GM21825 (cell line): ENCODE data around the gene TOM1L2.

ENCODE experiments used
- ATAC-seq: cut with Tn5 transposase; IDR thresholded peaks from one replicate; pipeline ENCODE4 v1.9.1; 2021; ENCODE audit warnings: mild to moderate bottlenecking, moderate library complexity; ENCODE audit not compliant: unreplicated experiment

TOM1L2 gene

GRCh38 chr17:17972126-17972951, at the start of gene TOM1L2, which contains the start of gene DRC3:
Gene TOM1L2 (minus strand): TSS chr17:17972400. CDS start chr17:17972313, 87 bp downstream.
Gene DRC3 (plus strand): TSS chr17:17972862. CDS start chr17:17977599, 4,737 bp downstream.
- peak; percentile 89 for ATAC-seq

GRCh38 chr17:18021372-18021771, 49.2 kb upstream of the TOM1L2 start:
- no peak for ATAC-seq

GRCh38 chr17:18020971-18021370, 48.8 kb upstream of the TOM1L2 start:
- no peak for ATAC-seq

- no peak for ATAC-seq
These were observed 47.6 kb upstream of the TOM1L2 start for GRCh38 chr17:18019838-18020154.

GRCh38 chr17:18018411-18018921, 46.3 kb upstream of the TOM1L2 start:
- no peak for ATAC-seq

- no peak for ATAC-seq
These were observed 45.8 kb upstream of the TOM1L2 start for GRCh38 chr17:18017958-18018357.

- ATAC-seq = no peak
These were observed 44.2 kb upstream of the TOM1L2 start for GRCh38 chr17:18016426-18016825.

GRCh38 chr17:18015593-18015992, 43.4 kb upstream of the TOM1L2 start:
- ATAC-seq = no peak

- no peak for ATAC-seq
These were observed 41.8 kb upstream of the TOM1L2 start for GRCh38 chr17:18014006-18014405.

GRCh38 chr17:18011286-18011685, 39.1 kb upstream of the TOM1L2 start:
- no peak for ATAC-seq

- ATAC-seq = no peak
These were observed 37.6 kb upstream of the TOM1L2 start for GRCh38 chr17:18009609-18010420.

GRCh38 chr17:18008496-18009268, 36.5 kb upstream of the TOM1L2 start:
- no peak for ATAC-seq

GRCh38 chr17:18006495-18007239, 34.5 kb upstream of the TOM1L2 start:
- ATAC-seq = no peak

- no peak for ATAC-seq
These were observed 33.3 kb upstream of the TOM1L2 start for GRCh38 chr17:18005496-18005895.

- no peak for ATAC-seq
These were observed 32.7 kb upstream of the TOM1L2 start for GRCh38 chr17:18004884-18005305.

- no peak for ATAC-seq
These were observed 32.1 kb upstream of the TOM1L2 start for GRCh38 chr17:18004345-18004744.

- no peak for ATAC-seq
These were observed 30.0 kb upstream of the TOM1L2 start for GRCh38 chr17:18002171-18002570.

GRCh38 chr17:18000030-18000408, 27.8 kb upstream of the TOM1L2 start:
- ATAC-seq = no peak

- ATAC-seq = no peak
These were observed 27.3 kb upstream of the TOM1L2 start for GRCh38 chr17:17999364-18000029.

GRCh38 chr17:17998934-17999333, 26.7 kb upstream of the TOM1L2 start:
- ATAC-seq = no peak
